HEK293 (cell line): ENCODE data around the gene PLD6.

Experiments used
- CTCF ChIA-PET: fragments of 350-600 bp; formaldehyde crosslinking; extraction: SDS; loops from one replicate; lab custom pipeline; 2021; ENCODE audit warnings: antibody characterized with exemption; lab: Yijun Ruan, JAX
- POLR2A ChIA-PET: fragments of 300-600 bp; formaldehyde crosslinking; extraction: SDS; loops from one replicate; lab custom pipeline; 2020; ENCODE audit warnings: antibody characterized with exemption, inconsistent platforms; lab: Yijun Ruan, JAX
- H3K27ac ChIP-seq: fragments of 200-500 bp; sonication (Bioruptor generic); 2 replicates; pipeline ENCODE4 v1.5.1; 2014; ENCODE audit warnings: low read depth, low read length, control low read depth, inconsistent platforms; ENCODE audit errors: extremely low read depth
- H3K36me3 ChIP-seq, 2 experiments: fragments of 200-500 bp in 1 of 2; sonication (Bioruptor generic) in 1 of 2; 1 replicate in 1 of 2; 2 replicates in 1 of 2; pipeline ENCODE4 v1.5.1; 2014 to 2017; ENCODE audit warnings: inconsistent platforms in 2 of 2, low read length in 2 of 2; ENCODE audit not compliant: control insufficient read depth in 2 of 2, insufficient read depth in 1 of 2
- H3K4me1 ChIP-seq: fragments of 200-500 bp; sonication (Bioruptor generic); 2 replicates; pipeline ENCODE4 v1.5.1; 2014; ENCODE audit warnings: mild to moderate bottlenecking, low read length, inconsistent platforms; ENCODE audit not compliant: control insufficient read depth, insufficient read depth
- H3K4me3 ChIP-seq: 2 replicates; pipeline ENCODE4 v1.5.1; 2011; ENCODE audit warnings: low read depth, mild to moderate bottlenecking, control low read depth, low read length, moderate library complexity
- H3K9me3 ChIP-seq: fragments of 200-500 bp; sonication (Bioruptor generic); 2 replicates; pipeline ENCODE4 v1.5.1; 2014; ENCODE audit warnings: low read depth, low read length, inconsistent platforms; ENCODE audit not compliant: control insufficient read depth, insufficient read depth
- BCL11A ChIP-seq: fragments of 450-650 bp; formaldehyde crosslinking; IDR thresholded peaks from 2 replicates; pipeline ENCODE4 v1.5.1; 2016; ENCODE audit warnings: low read depth, missing biosample characterization, missing genetic modification characterization
- SCRT1 ChIP-seq: fragments of 450-650 bp; formaldehyde crosslinking; IDR thresholded peaks from 2 replicates; pipeline ENCODE4 v1.5.1; 2016; ENCODE audit warnings: missing biosample characterization, missing genetic modification characterization, borderline replicate concordance
- SETDB1 ChIP-seq: IDR thresholded peaks from one replicate; pipeline ENCODE4 v1.6.1; 2017; ENCODE audit warnings: mild to moderate bottlenecking, low read length, moderate library complexity, mixed read lengths; ENCODE audit not compliant: insufficient read length
- TRIM28 ChIP-seq: IDR thresholded peaks from 2 replicates; pipeline ENCODE4 v1.6.1; 2011; ENCODE audit warnings: low read length, control low read depth, borderline replicate concordance
- ZBTB21 ChIP-seq: fragments of 450-650 bp; formaldehyde crosslinking; IDR thresholded peaks from 2 replicates; pipeline ENCODE4 v1.5.1; 2017; ENCODE audit warnings: missing biosample characterization, missing genetic modification characterization
- ZSCAN23 ChIP-seq: fragments of 450-650 bp; formaldehyde crosslinking; IDR thresholded peaks from 2 replicates; pipeline ENCODE4 v1.5.1; 2016; ENCODE audit warnings: missing biosample characterization, missing genetic modification characterization
- TF ChIP-seq, protein P1 (sequence below): fragments of 450-650 bp; formaldehyde crosslinking; IDR thresholded peaks from 2 replicates; pipeline ENCODE4 v1.5.1; 2016; ENCODE audit warnings: missing biosample characterization, missing genetic modification characterization
- TF ChIP-seq, protein P2 (sequence below): fragments of 450-650 bp; formaldehyde crosslinking; IDR thresholded peaks from 2 replicates; pipeline ENCODE4 v1.5.1; 2016; ENCODE audit warnings: missing biosample characterization, missing genetic modification characterization
- TF ChIP-seq, protein P3 (sequence below): fragments of 450-650 bp; formaldehyde crosslinking; optimal IDR thresholded peaks from 2 replicates; pipeline ENCODE3; 2016; ENCODE audit warnings: missing biosample characterization, mild to moderate bottlenecking, missing genetic modification characterization
- TF ChIP-seq, protein P4 (sequence below): fragments of 450-650 bp; formaldehyde crosslinking; conservative IDR thresholded peaks from 2 replicates; pipeline ENCODE4 v1.5.1; 2016; ENCODE audit warnings: low read depth, missing biosample characterization, missing genetic modification characterization
- TF ChIP-seq, protein P5 (sequence below): fragments of 450-650 bp; formaldehyde crosslinking; IDR thresholded peaks from 2 replicates; pipeline ENCODE4 v1.5.1; 2016; ENCODE audit warnings: missing biosample characterization, missing genetic modification characterization

PLD6 gene

DNA sequence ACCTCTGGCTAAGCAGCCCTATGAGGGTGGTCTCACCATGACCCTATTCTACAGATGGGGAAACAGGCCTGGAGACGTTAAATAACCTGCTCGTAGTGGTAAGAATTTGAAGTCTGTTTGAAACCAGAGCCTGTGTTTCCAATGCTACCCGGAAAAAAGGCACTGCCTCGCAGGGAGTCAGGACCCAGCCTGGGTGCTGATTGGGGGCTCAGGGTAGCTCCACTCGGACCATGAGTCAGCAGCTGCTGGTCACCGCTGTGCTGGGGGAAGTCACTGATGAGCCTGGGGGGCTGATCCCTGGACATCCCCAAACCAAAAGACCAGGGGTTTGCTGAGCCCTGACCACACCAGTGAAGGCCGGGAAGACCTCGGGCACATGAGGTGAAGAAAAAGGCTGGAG is 9.4 kb upstream of the PLD6 start:
- Histone ChIP-seq H3K27ac (no peak overlapping the region), H3K36me3 (peaks cover 20 to 87% of the 10 kb centered on the region in 2 experiments), H3K9me3 (no peaks in the 10 kb centered on the region), H3K4me1 (no peaks in the 10 kb centered on the region), H3K4me3 (no peak overlapping the region)
- POLR2A ChIA-PET: no interaction called here
- TF ChIP-seq BCL11A (no peak), SETDB1 (no peak), ZSCAN23 (tag by site-specific recombination) (no peak), TRIM28 (no peak), ZBTB21 (no peak), SCRT1 (tag by site-specific recombination) (no peak)
- TF ChIP-seq, protein P1, sequence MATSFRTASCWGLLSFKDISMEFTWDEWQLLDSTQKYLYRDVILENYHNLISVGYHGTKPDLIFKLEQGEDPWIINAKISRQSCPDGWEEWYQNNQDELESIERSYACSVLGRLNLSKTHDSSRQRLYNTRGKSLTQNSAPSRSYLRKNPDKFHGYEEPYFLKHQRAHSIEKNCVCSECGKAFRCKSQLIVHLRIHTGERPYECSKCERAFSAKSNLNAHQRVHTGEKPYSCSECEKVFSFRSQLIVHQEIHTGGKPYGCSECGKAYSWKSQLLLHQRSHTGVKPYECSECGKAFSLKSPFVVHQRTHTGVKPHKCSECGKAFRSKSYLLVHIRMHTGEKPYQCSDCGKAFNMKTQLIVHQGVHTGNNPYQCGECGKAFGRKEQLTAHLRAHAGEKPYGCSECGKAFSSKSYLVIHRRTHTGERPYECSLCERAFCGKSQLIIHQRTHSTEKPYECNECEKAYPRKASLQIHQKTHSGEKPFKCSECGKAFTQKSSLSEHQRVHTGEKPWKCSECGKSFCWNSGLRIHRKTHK (tag by site-specific recombination): no peak
- TF ChIP-seq, protein P2, sequence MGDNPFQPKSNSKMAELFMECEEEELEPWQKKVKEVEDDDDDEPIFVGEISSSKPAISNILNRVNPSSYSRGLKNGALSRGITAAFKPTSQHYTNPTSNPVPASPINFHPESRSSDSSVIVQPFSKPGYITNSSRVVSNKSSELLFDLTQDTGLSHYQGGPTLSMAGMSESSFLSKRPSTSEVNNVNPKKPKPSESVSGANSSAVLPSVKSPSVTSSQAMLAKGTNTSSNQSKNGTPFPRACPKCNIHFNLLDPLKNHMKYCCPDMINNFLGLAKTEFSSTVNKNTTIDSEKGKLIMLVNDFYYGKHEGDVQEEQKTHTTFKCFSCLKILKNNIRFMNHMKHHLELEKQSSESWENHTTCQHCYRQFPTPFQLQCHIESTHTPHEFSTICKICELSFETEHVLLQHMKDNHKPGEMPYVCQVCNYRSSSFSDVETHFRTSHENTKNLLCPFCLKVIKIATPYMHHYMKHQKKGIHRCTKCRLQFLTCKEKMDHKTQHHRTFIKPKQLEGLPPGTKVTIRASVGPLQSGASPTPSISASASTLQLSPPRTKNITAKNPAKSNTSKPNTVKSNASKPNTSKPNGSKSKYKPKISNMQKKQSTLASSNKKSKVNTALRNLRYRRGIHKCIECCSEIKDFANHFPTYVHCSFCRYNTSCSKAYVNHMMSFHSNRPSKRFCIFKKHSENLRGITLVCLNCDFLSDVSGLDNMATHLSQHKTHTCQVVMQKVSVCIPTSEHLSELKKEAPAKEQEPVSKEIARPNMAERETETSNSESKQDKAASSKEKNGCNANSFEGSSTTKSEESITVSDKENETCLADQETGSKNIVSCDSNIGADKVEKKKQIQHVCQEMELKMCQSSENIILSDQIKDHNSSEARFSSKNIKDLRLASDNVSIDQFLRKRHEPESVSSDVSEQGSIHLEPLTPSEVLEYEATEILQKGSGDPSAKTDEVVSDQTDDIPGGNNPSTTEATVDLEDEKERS (tag by site-specific recombination): no peak
- TF ChIP-seq, protein P3, sequence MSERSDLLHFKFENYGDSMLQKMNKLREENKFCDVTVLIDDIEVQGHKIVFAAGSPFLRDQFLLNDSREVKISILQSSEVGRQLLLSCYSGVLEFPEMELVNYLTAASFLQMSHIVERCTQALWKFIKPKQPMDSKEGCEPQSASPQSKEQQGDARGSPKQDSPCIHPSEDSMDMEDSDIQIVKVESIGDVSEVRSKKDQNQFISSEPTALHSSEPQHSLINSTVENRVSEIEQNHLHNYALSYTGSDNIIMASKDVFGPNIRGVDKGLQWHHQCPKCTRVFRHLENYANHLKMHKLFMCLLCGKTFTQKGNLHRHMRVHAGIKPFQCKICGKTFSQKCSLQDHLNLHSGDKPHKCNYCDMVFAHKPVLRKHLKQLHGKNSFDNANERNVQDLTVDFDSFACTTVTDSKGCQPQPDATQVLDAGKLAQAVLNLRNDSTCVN (tag by site-specific recombination): no peak
- TF ChIP-seq, protein P4, sequence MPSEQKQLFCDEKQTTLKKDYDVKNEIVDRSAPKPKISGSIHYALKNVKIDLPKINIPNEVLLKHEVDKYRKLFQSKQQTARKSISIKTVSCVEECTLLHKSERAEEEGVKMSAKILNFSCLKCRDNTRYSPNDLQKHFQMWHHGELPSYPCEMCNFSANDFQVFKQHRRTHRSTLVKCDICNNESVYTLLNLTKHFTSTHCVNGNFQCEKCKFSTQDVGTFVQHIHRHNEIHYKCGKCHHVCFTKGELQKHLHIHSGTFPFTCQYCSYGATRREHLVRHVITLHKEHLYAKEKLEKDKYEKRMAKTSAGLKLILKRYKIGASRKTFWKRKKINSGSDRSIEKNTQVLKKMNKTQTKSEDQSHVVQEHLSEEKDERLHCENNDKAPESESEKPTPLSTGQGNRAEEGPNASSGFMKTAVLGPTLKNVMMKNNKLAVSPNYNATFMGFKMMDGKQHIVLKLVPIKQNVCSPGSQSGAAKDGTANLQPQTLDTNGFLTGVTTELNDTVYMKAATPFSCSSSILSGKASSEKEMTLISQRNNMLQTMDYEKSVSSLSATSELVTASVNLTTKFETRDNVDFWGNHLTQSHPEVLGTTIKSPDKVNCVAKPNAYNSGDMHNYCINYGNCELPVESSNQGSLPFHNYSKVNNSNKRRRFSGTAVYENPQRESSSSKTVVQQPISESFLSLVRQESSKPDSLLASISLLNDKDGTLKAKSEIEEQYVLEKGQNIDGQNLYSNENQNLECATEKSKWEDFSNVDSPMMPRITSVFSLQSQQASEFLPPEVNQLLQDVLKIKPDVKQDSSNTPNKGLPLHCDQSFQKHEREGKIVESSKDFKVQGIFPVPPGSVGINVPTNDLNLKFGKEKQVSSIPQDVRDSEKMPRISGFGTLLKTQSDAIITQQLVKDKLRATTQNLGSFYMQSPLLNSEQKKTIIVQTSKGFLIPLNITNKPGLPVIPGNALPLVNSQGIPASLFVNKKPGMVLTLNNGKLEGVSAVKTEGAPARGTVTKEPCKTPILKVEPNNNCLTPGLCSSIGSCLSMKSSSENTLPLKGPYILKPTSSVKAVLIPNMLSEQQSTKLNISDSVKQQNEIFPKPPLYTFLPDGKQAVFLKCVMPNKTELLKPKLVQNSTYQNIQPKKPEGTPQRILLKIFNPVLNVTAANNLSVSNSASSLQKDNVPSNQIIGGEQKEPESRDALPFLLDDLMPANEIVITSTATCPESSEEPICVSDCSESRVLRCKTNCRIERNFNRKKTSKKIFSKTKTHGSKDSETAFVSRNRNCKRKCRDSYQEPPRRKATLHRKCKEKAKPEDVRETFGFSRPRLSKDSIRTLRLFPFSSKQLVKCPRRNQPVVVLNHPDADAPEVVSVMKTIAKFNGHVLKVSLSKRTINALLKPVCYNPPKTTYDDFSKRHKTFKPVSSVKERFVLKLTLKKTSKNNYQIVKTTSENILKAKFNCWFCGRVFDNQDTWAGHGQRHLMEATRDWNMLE: no peak
- TF ChIP-seq, protein P5, sequence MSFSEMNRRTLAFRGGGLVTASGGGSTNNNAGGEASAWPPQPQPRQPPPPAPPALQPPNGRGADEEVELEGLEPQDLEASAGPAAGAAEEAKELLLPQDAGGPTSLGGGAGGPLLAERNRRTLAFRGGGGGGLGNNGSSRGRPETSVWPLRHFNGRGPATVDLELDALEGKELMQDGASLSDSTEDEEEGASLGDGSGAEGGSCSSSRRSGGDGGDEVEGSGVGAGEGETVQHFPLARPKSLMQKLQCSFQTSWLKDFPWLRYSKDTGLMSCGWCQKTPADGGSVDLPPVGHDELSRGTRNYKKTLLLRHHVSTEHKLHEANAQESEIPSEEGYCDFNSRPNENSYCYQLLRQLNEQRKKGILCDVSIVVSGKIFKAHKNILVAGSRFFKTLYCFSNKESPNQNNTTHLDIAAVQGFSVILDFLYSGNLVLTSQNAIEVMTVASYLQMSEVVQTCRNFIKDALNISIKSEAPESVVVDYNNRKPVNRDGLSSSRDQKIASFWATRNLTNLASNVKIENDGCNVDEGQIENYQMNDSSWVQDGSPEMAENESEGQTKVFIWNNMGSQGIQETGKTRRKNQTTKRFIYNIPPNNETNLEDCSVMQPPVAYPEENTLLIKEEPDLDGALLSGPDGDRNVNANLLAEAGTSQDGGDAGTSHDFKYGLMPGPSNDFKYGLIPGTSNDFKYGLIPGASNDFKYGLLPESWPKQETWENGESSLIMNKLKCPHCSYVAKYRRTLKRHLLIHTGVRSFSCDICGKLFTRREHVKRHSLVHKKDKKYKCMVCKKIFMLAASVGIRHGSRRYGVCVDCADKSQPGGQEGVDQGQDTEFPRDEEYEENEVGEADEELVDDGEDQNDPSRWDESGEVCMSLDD: no peak
- CTCF ChIA-PET: no interaction called here
